ENCODE measurements around the gene RFC3.

The RFC3 gene

DNA sequence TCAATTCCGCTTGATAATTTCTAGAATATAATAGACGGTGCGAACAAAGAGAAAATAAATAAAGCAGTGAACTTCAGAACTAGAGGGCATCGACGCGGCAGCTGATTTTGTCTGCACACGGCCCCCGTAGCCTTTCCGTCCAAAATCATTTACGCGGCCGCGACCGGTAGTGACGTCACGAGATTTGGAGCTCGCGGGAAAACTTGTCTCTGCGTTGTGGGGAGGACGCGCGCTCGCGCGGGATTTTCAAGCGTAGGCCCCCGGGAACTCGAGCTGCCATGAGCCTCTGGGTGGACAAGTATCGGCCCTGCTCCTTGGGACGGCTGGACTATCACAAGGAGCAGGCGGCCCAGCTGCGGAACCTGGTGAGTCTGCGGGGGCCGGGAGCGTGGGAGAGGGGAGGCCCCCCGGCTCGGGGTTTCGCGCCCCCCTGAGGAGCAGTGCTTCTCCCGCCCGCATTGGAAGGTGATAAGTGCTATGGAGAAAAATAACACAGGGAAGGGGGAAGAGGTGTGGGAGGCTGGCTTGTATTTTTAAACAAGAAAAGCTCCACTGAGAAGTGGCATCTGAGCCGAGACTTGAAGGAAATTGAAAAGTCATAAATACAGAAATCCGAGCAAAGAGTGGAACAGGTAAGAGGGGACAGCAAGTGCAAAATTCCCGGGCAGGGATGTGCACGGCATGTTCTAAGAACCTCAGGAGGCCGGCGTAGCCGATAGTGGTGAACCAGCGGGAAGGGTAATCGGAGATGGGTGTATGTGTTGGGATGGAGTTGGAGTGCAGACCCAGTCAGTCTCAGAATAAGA is at the start of gene RFC3:
Gene RFC3 (plus strand): TSS at position 249 of the 806 bp plus-strand sequence. CDS start 30 bp downstream, at position 279.
- H3K4me3 ChIP-seq (ENCODE audit: low read depth, low read length) = peak within 1 kb of the TSS; percentile 80
- DNase-seq (ENCODE audit: low read depth) = peak; percentile 96
- no peak for TF ChIP-seq CTCF (conservative IDR thresholded peaks at IDR 0.05; ENCODE audit: low read depth, low read length)

GRCh38 chr13:33771296-33771695 is 46.7 kb upstream of the RFC3 start:
- TF ChIP-seq CTCF (conservative IDR thresholded peaks at IDR 0.05; ENCODE audit: low read depth, low read length) = no peak
- no peak overlapping the region for H3K4me3 ChIP-seq (ENCODE audit: low read depth, low read length)
- no peak for DNase-seq (ENCODE audit: low read depth)

DNA sequence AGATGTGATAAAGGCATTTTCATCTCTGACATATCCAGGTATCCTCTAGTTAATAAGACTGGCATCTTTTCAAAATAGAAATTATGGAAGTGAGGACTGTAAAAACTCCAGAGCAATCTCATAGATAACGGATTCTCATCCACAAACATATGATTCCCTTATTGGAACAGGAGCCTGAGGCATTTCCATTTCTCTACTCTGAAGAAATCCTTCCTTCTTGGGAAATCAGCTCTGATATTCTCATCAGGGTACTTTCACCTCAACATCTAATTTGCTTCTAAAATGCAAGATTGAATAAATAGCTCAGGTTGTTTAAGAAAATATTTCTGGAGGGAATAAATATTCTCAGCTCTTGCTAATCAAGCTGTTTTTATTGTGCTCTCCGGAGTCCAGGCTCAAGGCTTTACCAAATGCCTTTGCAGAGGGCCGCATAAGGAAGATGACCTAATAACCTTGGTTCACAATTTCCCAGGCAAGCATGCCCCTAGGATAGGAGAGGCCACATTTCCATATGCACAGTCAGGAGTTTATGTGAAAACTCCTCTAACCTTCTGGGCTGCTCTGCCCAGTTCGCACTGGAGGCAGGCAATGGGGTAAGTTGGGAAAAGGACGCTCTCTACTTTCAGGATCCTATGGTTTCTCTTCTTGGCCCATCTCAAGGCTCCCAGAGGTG is 44.0 kb upstream of the RFC3 start:
- no peak for DNase-seq (ENCODE audit: low read depth)
- TF ChIP-seq CTCF (conservative IDR thresholded peaks at IDR 0.05; ENCODE audit: low read depth, low read length) = no peak

GRCh38 chr13:33775339-33776108 is 42.4 kb upstream of the RFC3 start:
- no peak for DNase-seq (ENCODE audit: low read depth)
- no peak for TF ChIP-seq CTCF (conservative IDR thresholded peaks at IDR 0.05; ENCODE audit: low read depth, low read length)
- no peak overlapping the region for H3K4me3 ChIP-seq (ENCODE audit: low read depth, low read length)

More for the DNA sequence above, 44.0 kb upstream of the RFC3 start:
- no peak overlapping the region for H3K4me3 ChIP-seq (ENCODE audit: low read depth, low read length)

DNA sequence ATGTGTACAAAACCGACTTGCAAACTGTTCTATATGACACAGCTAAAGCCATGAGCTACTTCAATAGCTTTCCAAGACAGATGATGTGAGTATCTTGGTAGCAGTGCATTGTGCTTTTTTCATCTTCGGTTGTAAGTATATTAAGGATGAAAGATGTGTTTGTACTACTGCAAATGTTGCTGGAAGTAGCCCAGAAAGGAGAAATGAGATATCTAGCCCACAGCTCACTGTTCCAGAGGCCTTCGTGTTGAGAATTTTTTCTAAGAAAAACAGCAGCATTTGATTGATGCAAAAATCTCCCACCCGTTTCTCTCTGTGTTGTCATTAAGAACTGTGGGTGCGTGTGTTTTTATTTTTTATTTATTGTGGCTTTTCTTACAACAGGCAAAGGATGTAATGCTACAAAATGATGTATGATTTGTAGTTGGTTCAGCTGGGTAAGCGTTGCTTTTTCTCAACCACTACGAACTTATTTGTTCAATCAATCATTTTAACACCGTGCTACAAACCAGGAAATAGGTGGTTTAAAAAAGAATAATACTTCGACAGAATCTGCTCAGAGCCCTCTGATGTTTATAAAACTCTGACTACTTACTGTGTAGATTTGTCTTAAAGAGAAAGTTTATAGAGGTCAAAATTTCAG is 41.6 kb upstream of the RFC3 start:
- no peak for DNase-seq (ENCODE audit: low read depth)

More for the DNA sequence above, 41.6 kb upstream of the RFC3 start:
- no peak for TF ChIP-seq CTCF (conservative IDR thresholded peaks at IDR 0.05; ENCODE audit: low read depth, low read length)
- H3K4me3 ChIP-seq (ENCODE audit: low read depth, low read length) = no peak overlapping the region

Data from choroid plexus epithelial cell (primary cell).